ENCODE measurements around the gene ATXN1.

Gene ATXN1

GRCh38 chr6:16596616-16597331, 164.5 kb downstream of the ATXN1 start:
- no peak for DNase-seq

- no peak for DNase-seq
Observed at GRCh38 chr6:16595514-16596120, 165.6 kb downstream of the ATXN1 start.

GRCh38 chr6:16594849-16595248, 166.4 kb downstream of the ATXN1 start:
- DNase-seq = no peak

GRCh38 chr6:16592223-16592911, 168.9 kb downstream of the ATXN1 start:
- DNase-seq = no peak

- DNase-seq = no peak
Observed at GRCh38 chr6:16591396-16592222, 169.7 kb downstream of the ATXN1 start.

GRCh38 chr6:16585805-16586204, 175.5 kb downstream of the ATXN1 start:
- no peak for DNase-seq

- no peak for DNase-seq
Observed at GRCh38 chr6:16583144-16583762, 178.0 kb downstream of the ATXN1 start.

GRCh38 chr6:16582446-16583143, 178.7 kb downstream of the ATXN1 start:
- no peak for DNase-seq

GRCh38 chr6:16578695-16579285, 182.5 kb downstream of the ATXN1 start:
- DNase-seq = no peak

GRCh38 chr6:16576451-16577368, 184.6 kb downstream of the ATXN1 start:
- DNase-seq = no peak

- DNase-seq = no peak
Observed at GRCh38 chr6:16575655-16576054, 185.6 kb downstream of the ATXN1 start.

GRCh38 chr6:16572943-16573342, 188.3 kb downstream of the ATXN1 start:
- DNase-seq = no peak

GRCh38 chr6:16572317-16572716, 188.9 kb downstream of the ATXN1 start:
- DNase-seq = no peak

- no peak for DNase-seq
Observed at GRCh38 chr6:16570946-16571345, 190.3 kb downstream of the ATXN1 start.

- DNase-seq = no peak
Observed at GRCh38 chr6:16570221-16570553, 191.1 kb downstream of the ATXN1 start.

- no peak for DNase-seq
Observed at GRCh38 chr6:16568128-16568527, 193.1 kb downstream of the ATXN1 start.

- DNase-seq = no peak
Observed at GRCh38 chr6:16567071-16567470, 194.2 kb downstream of the ATXN1 start.

- no peak for DNase-seq
Observed at GRCh38 chr6:16564436-16564835, 196.8 kb downstream of the ATXN1 start.

- DNase-seq = no peak
Observed at GRCh38 chr6:16563628-16564240, 197.5 kb downstream of the ATXN1 start.

- DNase-seq = no peak
Observed at GRCh38 chr6:16562498-16562897, 198.8 kb downstream of the ATXN1 start.

All from activated gamma-delta T cell (primary cell).